GM19467 (cell line): ENCODE results near the gene ATP6V0A1.
"Not testable (repeated sequence)": the region's sequence is repeated elsewhere in the genome, so short reads cannot be mapped to it uniquely, and the experiment has no call there.

ENCODE experiments used
- ATAC-seq: cut with Tn5 transposase; IDR thresholded peaks from one replicate; pipeline ENCODE4 v1.9.1; 2021; ENCODE audit warnings: mild to moderate bottlenecking, moderate library complexity; ENCODE audit not compliant: unreplicated experiment

ATP6V0A1 gene

GRCh38 chr17:42458497-42459255 lies at the start of gene ATP6V0A1:
ATP6V0A1 (plus strand) TSS chr17:42458878; CDS start chr17:42460895, 2,017 bp downstream.
- ATAC-seq, result peak; percentile 49

- no peak for ATAC-seq
Observed at GRCh38 chr17:42409523-42410318, 49.0 kb upstream of the ATP6V0A1 start.

DNA sequence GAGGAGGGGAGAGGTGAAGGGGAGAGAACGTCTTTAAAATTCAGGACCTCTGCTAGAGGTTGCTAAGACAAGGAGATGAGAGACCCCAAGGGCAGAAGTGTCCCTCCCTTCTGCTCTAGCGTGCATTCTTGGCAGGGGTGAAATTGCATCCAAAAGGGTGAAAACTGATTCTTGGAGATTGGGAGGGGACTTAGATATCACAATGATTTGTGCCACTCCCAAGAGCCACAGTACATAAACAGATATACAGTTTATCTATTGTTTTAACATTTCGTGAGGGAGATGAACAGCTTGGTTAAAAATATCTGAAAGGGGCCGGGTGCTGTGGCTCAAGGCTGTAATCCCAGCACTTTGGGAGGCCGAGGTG lies 48.4 kb upstream of the ATP6V0A1 start:
- no peak for ATAC-seq

- ATAC-seq, result no peak
Observed at GRCh38 chr17:42411361-42411760, 47.3 kb upstream of the ATP6V0A1 start.

- no peak for ATAC-seq
Observed at GRCh38 chr17:42411905-42412679, 46.6 kb upstream of the ATP6V0A1 start.

DNA sequence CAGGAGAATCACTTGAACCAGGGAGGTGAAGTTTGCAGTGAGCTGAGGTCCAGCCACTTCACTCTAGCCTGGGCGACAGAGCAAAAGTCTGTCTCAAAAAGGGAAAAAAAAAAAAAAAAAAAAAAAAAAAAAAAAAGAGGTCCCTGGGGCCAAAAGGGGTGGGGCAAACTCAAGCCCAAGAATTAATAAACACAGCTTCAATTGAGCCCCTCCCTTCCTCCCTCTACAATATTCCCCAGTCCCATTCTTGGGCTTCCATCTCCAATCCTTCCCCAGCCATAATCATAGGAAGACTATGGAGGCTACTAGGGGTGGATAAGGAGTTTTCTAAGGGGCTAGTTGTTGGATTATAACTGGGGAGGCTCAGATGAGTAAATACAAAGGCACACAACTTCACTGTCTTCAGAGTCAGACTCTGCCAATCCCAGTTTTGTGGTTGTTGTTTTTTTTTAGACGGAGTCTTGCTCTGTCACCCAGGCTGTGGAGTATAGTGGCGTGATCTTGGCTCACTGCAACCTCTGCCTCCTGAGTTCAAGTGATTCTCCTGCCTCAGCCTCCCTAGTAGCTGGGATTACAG lies 45.1 kb upstream of the ATP6V0A1 start:
- no peak for ATAC-seq

DNA sequence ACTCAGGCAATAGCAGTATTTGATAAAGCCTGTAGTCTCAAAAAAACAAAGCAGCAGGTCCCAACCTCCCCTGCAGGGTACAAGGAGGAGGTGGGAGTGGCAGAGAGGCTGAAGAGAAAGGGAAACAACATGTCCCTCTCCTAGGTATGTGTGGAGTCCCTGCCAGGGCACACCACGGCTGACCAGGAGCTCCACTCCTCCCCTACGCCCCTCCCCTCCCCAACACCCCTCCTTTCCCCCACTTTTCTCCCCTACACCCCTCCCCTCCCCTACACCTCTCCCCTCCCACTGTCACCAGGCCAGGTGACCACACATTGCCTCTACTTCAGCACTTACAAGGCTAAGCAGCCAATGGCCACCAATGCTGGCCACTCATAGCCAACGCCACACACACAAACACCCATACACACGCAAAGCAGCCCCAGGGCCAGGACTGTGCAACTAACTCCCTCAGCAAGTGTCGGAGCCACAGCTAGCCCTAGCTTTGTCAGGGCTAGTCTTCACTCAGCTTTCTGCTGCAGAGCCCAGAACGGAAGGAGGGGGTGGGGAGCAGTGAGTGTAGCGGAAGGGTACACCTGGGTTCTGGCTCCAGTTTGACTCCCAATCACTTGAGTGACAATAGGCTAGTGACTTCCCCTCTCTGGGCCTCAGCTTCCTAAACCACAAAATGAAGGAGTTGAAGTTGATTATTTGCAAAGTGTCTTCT lies 43.8 kb upstream of the ATP6V0A1 start:
- no peak for ATAC-seq

DNA sequence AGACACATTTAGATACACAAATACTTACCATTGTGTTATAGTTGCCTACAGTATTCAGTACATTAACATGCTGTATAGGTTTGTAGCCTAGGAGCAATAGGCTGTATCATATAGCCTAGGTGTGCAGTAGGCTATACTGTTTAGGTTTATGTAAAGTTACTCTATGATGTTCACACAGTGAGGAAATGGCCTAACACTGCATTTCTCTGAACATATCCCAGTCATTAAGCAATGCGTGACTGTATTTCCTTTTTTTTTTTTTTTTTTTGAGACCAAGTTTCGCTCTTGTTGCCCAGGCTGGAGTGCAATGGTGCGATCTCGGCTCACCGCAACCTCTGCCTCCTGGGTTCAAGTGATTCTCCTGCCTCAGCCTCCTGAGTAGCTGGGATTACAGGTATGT lies 40.7 kb upstream of the ATP6V0A1 start:
- ATAC-seq, result not testable (repeated sequence)

GRCh38 chr17:42421136-42421506 lies 37.6 kb upstream of the ATP6V0A1 start:
- no peak for ATAC-seq

DNA sequence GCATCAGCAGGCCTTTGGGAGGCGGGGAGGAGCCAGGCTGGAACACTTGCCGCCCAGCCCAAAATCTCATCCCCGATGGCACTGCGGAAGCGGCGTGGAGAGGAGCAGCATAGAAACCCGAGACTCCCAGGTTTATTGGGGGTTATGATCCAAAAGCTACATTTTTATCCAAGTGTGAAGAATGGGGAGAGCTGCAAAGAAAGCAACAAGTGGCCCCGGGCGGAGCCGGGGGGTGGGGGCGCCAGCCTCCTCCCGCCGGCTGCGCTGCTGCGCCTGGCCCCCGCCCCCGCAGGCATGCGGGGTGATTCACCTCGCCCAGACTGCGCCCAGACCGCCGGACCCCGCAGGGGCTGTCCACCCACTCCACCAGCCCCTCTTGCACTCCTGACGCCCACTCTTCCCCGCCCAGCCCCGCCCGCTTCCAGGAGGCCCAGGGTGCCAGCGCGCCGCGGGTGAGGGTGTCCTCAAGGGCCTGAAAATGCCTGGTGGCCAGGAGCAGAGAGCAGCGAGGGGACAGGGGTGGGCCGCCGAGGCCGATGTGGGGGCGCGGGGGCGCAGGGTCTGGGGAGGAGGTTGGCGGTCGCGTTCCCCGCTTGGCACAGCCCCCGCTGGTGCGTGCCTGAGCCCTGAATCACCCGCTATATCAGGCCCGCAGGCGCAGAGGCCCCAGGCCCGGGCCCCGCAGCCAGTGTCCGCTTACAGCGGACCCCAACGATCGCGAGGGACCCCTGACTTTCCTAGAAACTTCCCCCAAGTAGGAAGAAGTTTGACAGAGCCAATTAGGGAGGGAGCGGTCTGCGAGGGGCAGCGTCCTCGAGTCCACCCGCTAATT lies 37.0 kb upstream of the ATP6V0A1 start:
- ATAC-seq, result no peak

GRCh38 chr17:42422412-42422957 lies 36.2 kb upstream of the ATP6V0A1 start:
- ATAC-seq, result no peak

DNA sequence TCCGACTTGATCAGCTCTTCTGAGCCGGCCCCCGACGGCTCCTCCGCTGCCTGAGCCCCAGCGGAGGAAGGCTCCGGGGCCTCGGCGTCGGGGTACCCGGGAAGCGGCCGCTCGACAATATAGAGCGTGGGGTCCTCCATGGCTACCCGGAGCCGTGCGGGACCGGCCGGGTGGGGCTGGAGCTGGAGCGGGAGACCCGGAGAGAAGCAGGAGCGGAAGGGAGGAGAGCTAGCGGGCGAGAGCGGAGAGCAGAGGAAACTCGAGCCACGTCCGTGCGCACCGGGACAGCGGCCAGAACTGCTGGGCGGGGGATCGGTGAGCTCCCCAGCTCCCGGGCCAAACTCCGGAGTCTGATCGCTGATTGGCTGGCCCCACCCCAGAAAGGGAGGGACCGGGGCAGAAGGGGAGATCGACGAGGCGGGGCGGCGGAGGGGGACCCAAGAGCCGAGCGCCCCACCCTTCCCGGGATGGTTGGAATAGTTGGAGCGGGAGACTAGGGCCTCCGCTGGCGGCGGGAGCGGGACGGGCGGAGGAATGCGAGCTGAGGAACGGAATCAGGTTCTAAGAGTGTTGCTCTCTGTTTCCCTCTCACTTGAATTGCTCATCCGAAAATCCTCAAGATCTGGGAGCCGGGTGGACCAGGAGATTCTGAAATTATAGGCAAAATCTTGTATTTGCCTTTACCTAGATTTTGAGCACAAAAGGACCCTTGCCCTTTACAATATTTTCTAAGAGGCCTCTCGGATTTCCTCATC lies 35.5 kb upstream of the ATP6V0A1 start, which contains the start of gene CAVIN1:
Gene CAVIN1, minus strand, starts transcription at position 299 of the 755 bp plus-strand sequence. Its CDS starts 159 bp downstream, at position 140.
- ATAC-seq, result no peak

- ATAC-seq, result no peak
Observed at GRCh38 chr17:42423766-42424165, 34.9 kb upstream of the ATP6V0A1 start.

DNA sequence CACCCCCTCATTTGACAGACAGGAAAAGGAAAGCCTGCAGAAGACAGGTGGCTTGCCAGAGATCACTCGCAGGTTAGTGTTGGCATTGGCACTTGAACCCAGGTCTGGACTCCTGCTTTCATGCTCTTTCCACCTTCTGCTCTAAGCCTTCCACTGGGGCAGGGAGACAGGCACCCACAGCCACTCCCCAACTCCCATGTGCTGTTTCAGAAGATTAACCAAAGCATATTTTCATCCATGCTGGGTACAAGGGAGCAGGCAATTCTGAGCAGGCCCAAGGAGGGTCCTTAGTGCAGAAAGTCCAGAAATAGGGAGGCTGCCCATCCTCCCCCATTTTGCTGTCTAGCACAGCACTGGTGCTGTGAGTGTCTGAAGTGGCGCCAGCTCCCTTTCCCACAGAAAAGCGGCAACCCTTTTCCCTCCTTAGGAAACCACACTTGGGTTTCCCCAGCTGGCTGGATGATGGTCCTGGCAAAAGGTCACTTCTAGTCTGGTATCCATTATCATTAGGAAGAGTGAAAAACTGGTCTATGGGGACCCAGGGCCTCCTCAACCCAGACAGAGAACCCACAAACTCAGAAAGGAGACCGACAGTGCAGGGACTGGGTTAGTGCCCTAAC lies 33.6 kb upstream of the ATP6V0A1 start:
- ATAC-seq, result no peak

DNA sequence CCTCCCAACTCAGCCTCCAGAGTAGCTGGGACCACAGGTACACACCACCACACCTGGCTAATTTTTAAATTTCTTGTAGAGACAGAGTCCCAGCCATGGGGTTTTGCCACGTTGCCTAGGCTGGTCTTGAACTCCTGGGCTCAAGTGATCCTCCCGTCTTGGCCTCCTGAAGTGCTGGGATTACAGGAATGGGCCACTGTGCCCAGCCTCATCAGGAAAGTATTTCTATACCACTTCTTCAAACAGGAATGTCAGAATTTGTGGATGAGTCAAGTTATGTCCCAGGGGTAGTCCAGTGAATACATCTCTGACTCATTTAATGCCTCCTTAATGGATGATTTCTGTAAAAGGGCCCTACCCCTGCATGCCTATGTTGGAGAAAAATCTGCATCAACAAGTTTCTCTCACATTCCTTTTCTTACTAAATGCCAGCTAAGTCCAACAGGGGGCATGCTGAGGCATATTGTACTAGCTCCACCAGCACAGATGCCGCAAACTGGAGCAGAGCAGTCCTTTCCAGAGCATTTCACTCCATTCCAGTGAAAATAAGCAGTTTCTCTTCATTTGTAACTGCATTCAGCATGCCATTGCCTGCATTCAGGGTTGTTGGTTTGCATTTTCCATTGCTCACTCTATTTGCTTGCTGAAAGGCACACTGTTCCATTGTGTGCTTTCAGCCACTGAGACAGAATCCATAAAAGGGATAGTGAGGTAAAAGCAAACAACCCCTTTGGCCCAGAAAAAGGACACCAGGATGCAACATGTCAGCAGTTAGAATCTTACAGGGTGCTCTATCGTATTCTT lies 30.3 kb upstream of the ATP6V0A1 start:
- ATAC-seq, result no peak

DNA sequence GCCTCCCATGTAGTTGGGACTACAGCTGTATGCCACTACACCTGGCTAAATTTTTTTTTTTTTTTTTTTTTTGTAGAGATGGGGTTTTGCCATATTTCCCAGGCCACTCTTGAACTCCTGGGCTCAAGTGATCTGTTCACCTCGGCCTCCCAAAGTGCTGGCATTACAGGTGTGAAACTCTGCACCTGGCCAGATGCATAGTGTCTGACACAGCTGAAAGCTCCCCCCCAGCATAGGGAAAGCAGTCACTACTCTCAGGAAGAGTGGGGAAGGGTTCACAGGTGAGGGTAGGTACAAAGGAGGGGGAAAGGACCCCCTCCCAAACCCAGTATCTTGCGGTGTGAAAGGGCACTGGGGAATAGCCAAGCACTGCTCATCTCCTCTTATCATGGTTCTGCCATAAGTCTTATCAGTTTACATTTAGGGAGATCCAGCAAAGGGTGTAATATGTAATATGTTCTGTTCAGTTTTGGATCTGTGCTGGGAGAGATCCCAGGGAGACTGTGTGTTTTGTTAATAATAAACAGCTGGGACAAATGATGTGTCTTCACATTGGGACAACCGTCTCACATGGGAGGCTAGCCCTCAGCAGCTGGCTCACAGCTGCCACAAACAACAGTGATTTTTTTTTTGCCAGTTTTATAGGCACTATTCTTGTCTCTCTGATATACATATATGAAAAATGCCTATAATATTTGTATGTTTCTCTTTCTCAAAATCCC lies 28.8 kb upstream of the ATP6V0A1 start:
- ATAC-seq, result no peak

DNA sequence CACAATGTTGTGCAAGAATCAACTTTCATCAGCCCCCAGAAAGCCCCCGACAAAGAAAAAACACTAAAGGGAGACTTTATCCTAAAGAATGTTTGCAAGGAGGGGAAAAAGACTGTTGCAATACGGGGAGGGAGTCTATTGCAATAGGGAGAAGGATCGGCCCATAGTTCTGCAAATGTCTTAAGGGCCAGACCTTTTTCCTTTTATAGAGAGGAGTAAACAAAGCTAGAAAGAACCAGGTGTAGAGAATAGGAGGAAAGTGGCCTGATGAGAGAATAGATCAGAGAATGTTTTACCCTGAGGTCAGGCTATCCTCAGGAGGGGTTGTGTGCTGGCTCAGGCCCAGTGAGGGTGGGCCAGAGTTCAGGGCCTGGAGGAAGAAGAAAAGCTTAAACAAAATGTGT lies 26.9 kb upstream of the ATP6V0A1 start:
- no peak for ATAC-seq
